Ovary (tissue), 3 donors: ENCODE measurements around the gene CPSF2.

Experiments used
- CTCF ChIP-seq, 3 donors: fragments of 450-650 bp in 2 of 3; fragments of 200-600 bp in 1 of 3; IDR thresholded peaks; one replicate each; pipeline versions ENCODE4 v1.5.1 to v1.8.0; 2016 to 2022; ENCODE audit warnings: antibody characterized with exemption in 3 of 3, mild to moderate bottlenecking in 1 of 3
- POLR2A ChIP-seq: fragments of 450-650 bp; IDR thresholded peaks from one replicate; pipeline ENCODE4 v1.6.1; 2017; ENCODE audit warnings: antibody characterized with exemption, mild to moderate bottlenecking, moderate library complexity
- donor health status: DM: no; HTN: no; CAD: no.

GRCh38 chr14:92207012-92207927, 85.5 kb downstream of the CPSF2 start:
- TF ChIP-seq POLR2A (no peak), CTCF (IDR thresholded peaks at IDR 0.05) (no peak)
